Measurements from ENCODE around the gene PXDN.
"Not testable (repeated sequence)": the region's sequence is repeated elsewhere in the genome, so short reads cannot be mapped to it uniquely, and the experiment has no call there.

The PXDN gene

DNA sequence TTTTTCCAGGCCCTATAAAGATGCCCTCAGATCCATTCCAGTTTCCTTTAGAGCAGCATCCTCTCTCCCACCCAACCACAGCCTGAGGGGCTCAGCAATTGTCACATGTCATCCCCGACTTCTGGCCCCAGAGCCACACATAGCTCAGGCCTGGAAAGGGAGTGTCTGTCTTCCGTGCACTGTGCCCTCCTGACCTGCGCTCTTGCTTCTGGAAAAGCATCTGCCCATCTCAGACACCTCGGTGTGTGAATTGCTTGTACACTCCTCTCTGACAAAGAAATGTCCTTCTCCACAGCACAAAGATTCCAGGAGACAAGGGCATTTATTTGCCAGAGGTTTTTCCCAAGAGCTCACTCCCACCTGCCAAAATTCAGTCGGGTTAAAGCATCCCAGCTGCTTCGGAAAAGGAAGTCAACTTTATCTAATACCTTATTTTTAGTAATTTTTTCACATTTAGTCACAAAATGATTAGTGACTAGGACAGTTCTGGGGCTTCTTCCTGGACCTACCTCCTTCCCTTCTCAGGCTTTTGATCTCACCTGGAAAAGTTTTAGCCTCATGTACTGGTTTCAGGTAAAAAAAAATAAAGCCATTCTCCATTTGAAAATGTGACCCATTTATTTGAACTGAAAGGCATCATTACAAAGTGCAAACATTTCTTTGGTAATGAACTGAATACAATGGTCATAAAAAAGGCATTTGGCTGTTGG is 112.9 kb downstream of the PXDN start:
- no peak for DNase-seq (ENCODE audit: low read depth)

- DNase-seq (ENCODE audit: low read depth) = no peak
These were observed 115.4 kb downstream of the PXDN start for GRCh38 chr2:1628893-1629292.

DNA sequence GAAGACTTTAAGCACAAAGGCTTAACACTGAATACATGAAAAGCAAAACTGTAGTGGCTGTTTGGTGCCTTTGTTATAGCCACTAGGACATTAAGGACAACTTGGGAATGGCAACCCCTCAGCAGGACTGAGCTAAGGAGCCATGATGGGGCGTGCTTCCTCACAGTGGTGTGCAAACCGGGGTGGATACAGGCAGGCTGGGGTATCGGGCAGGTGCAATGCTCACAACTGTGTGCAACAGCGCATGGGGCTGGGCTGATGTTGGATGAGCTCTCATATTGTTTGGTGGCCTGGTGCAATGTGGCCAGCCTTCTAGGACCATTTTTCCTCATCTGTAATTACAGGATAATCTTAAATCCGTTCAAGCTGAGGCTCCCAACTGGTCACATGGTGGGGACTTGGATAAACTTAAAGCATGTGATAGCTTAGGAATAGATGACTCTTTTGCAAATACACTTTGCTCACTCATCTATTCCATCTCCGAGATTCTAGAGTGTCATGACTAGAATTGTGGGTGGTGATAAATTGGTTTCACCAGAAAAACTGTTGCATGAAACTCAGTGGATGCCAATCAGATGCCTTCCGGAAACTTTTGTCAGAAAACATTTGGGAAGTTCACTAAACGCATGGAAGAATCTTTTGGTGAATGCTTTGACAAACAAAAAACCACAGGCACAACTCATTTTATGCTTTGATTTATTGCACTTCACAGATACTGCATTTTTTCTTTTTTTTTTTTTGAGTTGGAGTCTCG is 116.5 kb downstream of the PXDN start:
- DNase-seq (ENCODE audit: low read depth) = no peak

DNA sequence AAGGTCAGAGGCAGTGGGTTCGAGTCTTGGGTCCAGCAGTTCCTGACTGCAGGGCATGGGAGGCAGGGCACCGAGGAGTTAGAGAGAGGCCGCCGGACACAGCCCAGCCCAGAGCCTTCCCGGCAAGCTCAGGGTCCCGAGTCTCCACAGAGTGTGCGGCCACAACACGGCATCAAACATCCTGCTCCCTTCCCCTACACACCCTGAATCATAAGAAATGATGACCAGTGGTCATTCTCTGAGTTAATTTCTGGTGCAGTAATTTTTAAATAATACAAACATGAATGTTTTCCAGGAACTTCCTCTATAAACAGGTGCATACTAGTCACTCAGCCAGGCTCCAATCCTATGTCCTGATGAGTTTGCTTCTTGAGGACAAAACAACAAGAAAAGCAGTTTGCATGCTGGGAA is 118.0 kb downstream of the PXDN start:
- no peak for DNase-seq (ENCODE audit: low read depth)

DNA sequence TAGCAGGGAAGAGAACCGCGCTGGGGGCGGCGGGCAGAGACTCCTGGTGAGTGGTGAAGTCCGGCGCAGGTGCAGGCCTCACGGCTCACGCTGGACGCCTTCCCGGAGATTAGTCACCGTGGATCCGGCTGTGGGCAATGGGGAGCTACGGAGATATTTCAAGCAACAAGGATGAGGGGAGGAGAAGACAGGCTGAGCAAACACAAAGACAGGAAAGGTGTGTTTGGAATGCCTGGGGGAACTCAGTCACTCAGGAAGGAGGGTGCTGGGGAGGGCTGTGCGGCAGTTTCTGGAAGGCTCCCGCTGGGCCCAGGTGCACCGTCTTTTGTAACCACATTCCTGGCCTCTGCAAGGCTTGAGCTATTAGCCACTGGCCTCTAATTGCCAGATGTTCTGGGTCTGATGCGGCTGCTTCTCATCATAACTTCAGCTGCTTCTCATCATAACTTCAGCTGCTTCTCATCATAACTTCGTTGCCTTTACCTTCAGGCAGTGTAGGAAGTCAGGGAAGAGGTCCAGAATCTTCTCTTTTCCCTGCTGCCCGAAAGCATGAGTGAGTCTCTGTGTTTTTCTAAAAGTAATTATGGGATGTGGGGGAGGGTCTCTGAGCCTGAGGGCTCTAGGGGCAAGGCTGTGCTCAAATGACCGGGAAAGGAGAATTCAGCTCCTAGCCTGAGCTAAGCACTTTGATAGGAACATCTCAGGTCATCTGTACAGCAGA is 118.9 kb downstream of the PXDN start:
- DNase-seq (ENCODE audit: low read depth) = no peak

GRCh38 chr2:1623906-1624445 is 120.3 kb downstream of the PXDN start:
- DNase-seq (ENCODE audit: low read depth) = no peak

- DNase-seq (ENCODE audit: low read depth) = no peak
These were observed 121.7 kb downstream of the PXDN start for GRCh38 chr2:1622521-1623200.

- DNase-seq (ENCODE audit: low read depth) = not testable (repeated sequence)
These were observed 122.3 kb downstream of the PXDN start for GRCh38 chr2:1621976-1622375.

DNA sequence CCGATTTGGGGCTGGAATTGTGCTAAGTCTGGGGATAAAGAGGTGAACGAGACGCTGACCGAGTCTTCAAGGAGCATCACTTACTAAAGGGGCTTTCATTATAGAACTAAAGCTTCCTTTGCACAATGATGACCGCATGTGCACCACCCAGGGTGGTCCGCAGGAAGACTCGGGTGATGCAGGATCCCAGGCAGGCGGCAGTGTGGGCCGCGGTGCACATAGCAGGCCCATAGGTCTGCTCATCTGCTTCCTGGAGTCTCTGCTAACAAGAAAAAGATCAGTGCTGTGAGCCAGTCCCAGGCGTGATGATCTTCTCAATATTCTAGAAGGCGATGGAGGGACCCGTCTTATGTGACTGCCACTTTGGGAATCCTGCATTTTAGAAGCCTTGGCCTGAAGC is 122.8 kb downstream of the PXDN start:
- no peak for DNase-seq (ENCODE audit: low read depth)

DNA sequence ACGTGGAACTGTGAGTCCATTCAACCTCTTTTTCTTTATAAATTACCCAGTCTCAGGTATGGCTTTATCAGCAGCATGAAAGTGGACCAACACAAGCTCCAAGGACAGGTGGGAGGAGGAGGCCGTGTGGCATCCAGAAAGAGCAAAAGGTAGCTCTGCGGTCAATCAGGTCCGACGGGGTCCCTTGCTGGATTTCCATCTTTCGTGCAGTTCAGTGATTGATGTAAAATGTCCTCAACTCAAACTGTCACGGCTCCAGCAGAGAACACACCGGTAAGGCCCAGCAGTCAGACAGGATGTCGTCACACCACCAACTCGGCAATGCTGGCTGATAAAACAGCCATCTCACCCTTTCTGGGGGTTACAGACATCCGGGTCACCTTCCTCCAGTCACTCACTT is 123.3 kb downstream of the PXDN start:
- DNase-seq (ENCODE audit: low read depth) = no peak

DNA sequence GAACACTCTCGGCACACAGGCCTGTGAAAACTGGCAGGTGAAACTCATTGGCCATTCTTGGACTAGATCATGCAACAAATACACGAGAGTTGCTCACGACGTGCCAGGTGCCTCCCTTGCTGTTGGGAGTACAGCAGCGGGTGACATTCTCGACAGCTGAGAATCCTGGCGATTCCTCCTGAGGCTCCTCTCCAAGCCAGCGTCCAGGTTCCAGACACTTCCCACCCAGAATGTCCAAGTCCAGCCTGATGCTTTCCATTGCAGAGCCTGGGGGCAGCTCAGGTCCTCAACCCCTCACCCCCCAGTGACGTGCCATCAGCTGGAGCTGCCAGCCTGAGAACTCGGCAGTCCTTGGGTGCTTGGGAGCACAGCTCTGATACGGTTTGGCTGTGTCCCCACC is 124.2 kb downstream of the PXDN start:
- DNase-seq (ENCODE audit: low read depth) = no peak

- no peak for DNase-seq (ENCODE audit: low read depth)
These were observed 124.8 kb downstream of the PXDN start for GRCh38 chr2:1619556-1619955.

DNA sequence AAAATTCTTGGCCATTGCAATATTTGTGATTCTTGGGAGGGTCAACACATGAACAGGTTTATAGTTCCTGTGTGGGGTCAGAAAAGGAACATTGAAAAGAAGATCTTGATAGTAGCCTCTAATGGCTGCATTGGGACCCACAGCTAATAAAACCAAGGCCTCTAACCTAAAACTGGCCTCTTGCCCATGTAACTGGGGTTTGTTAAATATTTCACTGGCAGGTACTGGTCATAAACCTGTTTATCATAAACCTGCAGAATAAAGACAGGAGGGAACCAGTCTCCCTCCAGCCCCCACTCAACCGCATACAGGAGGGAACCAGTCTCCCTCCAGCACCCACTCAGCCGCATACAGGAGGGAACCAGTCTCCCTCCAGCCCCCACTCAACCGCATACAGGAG is 125.3 kb downstream of the PXDN start:
- no peak for DNase-seq (ENCODE audit: low read depth)

DNA sequence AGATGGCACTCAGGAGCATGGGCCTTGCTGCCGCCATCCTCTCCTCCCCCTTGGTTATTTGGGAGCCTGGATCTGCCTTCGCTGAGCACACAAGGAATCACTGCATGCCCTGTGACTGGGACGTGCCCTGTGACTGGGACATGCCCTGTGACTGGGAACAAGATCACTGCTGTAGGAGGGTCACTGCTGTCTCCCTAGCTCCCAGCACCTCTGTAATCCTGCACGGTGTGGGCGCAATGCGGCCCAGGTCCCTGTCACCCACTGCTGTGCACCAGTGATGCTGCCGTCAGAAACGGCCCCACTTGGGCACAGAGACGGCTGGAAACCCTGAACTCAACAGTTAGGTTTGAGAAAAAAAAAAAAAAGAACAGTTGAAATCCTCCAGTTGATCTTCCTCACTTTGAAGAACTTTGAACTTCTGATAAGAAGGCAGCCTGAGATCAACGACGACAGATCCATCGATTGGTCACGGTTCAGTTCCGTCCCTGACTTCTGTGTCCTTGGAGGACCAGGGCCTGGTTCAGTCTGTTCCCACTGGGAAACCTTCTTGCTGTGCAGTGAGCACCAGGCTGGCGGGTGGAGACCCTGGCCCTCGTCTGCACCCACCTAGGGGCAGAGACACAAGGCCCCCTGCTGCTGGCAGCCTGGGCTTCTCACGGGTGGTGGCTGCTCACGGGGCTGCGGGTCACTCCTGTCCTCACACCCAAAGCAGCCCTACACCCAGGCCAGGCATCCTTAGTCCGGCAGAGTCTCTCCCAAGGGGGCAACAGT is 125.9 kb downstream of the PXDN start:
- DNase-seq (ENCODE audit: low read depth) = no peak

DNA sequence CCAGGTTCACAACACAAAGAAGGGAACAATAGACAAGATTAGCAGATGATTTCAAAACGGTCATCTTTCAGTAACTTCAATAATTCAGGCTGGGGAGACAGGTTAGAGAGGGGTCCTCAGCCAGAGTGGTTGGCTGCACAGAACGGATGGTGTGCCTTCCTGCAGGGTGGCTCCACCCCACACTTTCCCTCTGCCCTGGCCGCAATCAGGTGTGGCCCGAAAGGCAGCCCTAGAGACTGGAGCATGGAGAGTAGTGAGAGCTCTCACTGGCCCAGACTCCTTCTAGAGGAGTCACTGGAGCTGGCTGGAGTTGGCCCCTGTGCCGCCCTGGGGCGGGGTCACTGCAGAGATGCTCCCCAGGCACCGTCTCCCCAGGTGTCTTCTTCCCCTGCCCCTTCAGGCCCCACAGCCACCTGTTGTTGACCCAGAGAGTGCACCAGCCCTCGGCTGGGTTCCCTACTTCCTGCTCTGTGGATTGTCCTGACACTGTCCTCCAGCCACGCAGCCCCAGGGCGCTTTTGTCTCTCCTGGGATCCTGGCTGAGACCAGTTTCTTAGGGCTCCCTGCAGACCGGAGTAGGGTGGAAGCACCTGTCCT is 126.8 kb downstream of the PXDN start:
- DNase-seq (ENCODE audit: low read depth) = no peak

GRCh38 chr2:1614564-1614963 is 129.8 kb downstream of the PXDN start:
- DNase-seq (ENCODE audit: low read depth) = no peak

GRCh38 chr2:1613731-1614354 is 130.5 kb downstream of the PXDN start:
- DNase-seq (ENCODE audit: low read depth) = no peak

DNA sequence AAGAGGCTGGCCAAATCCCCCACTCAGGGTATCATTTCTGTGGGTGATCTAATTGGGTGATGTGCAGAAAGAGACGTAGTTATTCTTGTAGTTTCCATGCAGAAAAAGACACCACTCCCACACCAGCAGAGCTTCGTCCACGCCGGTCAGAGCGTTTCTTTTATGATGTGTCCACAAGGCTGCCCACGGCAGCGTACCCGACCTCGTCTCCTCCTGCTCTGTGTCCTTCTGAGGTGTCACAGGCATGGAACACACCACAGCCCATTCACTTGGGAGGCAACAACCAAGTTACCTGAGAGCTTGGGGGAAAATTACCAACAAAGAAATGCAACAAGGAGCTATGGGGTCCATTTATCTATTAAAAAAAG is 131.3 kb downstream of the PXDN start:
- DNase-seq (ENCODE audit: low read depth) = no peak

GRCh38 chr2:1612391-1613077 is 131.8 kb downstream of the PXDN start:
- no peak for DNase-seq (ENCODE audit: low read depth)

GRCh38 chr2:1611886-1612285 is 132.4 kb downstream of the PXDN start:
- DNase-seq (ENCODE audit: low read depth) = no peak

Measured in activated gamma-delta T cell treated with anti-CD3 and anti-CD28 coated beads, Interleukin-2, amount 50 U/mL, for 16 hours (primary cell).